ENCODE data around the gene LRRTM4. TPM values are rescaled to one million over a fixed set of nuclear protein-coding genes. Genes with fewer than 3 reads are reported as not detected.

The LRRTM4 gene
- total RNA-seq, 1 experiment from 2014 or later, result 0.23 TPM

DNA sequence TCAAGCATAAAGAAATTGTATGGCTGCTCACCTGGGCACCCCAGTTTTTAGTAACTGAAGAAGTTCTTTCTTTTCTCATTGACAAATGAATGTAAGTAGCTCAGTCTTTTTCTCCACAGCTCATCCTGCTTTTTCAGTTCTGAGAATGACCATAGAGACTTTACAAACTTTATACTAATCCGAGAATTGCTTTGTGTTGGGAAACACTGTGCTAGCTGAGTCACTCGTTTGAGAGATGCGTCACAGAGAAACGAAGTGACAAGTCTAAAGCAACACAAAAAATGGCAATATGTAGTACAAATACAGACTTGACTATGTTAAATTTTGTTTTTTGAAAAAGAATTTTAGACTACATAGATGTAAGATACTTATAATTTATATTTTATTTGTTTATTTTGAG lies 9.0 kb downstream of the LRRTM4 start:
- DNase-seq (ENCODE audit: low read depth, low spot score), result no peak
- Histone ChIP-seq H3K4me1 (ENCODE audit: control insufficient read depth, insufficient read depth, low read length) (no peaks in the 10 kb centered on the region), H3K27me3 (ENCODE audit: control insufficient read depth, insufficient read depth, low read length) (no peaks in the 10 kb centered on the region), H3K4me3 (ENCODE audit: low read depth in 2 of 2, low read length in 2 of 2) (no peak overlapping the region), H3K27ac (ENCODE audit: low read length) (no peak overlapping the region), H3K9me3 (ENCODE audit: control insufficient read depth, insufficient read depth, low read depth, low read length) (no peaks in the 10 kb centered on the region), H3K36me3 (ENCODE audit: control insufficient read depth, insufficient read depth, low read length) (no peaks in the 10 kb centered on the region)
- ChIA-PET POLR2A (no interaction called here), CTCF (no interaction called here)
- TF ChIP-seq POLR2AphosphoS5 (IDR thresholded peaks at IDR 0.05; ENCODE audit: low read depth, low read length) (no peak), SIN3A (IDR thresholded peaks at IDR 0.05; ENCODE audit: borderline replicate concordance, insufficient read depth, low read depth, low read length) (no peak), TCF7L2 (IDR thresholded peaks at IDR 0.05; ENCODE audit: low read depth, low read length) (no peak)
- TF ChIP-seq, protein P1, sequence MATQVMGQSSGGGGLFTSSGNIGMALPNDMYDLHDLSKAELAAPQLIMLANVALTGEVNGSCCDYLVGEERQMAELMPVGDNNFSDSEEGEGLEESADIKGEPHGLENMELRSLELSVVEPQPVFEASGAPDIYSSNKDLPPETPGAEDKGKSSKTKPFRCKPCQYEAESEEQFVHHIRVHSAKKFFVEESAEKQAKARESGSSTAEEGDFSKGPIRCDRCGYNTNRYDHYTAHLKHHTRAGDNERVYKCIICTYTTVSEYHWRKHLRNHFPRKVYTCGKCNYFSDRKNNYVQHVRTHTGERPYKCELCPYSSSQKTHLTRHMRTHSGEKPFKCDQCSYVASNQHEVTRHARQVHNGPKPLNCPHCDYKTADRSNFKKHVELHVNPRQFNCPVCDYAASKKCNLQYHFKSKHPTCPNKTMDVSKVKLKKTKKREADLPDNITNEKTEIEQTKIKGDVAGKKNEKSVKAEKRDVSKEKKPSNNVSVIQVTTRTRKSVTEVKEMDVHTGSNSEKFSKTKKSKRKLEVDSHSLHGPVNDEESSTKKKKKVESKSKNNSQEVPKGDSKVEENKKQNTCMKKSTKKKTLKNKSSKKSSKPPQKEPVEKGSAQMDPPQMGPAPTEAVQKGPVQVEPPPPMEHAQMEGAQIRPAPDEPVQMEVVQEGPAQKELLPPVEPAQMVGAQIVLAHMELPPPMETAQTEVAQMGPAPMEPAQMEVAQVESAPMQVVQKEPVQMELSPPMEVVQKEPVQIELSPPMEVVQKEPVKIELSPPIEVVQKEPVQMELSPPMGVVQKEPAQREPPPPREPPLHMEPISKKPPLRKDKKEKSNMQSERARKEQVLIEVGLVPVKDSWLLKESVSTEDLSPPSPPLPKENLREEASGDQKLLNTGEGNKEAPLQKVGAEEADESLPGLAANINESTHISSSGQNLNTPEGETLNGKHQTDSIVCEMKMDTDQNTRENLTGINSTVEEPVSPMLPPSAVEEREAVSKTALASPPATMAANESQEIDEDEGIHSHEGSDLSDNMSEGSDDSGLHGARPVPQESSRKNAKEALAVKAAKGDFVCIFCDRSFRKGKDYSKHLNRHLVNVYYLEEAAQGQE (IDR thresholded peaks at IDR 0.05; ENCODE audit: insufficient read depth in 1 of 2, low read depth in 2 of 2, low read length in 1 of 2), result no peak
- TF ChIP-seq, protein P2, sequence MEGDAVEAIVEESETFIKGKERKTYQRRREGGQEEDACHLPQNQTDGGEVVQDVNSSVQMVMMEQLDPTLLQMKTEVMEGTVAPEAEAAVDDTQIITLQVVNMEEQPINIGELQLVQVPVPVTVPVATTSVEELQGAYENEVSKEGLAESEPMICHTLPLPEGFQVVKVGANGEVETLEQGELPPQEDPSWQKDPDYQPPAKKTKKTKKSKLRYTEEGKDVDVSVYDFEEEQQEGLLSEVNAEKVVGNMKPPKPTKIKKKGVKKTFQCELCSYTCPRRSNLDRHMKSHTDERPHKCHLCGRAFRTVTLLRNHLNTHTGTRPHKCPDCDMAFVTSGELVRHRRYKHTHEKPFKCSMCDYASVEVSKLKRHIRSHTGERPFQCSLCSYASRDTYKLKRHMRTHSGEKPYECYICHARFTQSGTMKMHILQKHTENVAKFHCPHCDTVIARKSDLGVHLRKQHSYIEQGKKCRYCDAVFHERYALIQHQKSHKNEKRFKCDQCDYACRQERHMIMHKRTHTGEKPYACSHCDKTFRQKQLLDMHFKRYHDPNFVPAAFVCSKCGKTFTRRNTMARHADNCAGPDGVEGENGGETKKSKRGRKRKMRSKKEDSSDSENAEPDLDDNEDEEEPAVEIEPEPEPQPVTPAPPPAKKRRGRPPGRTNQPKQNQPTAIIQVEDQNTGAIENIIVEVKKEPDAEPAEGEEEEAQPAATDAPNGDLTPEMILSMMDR (IDR thresholded peaks at IDR 0.05), result no peak
- intact Hi-C loops (cut with micrococcal nuclease; ENCODE audit: unreplicated experiment), result no loop called here
- no peak for ATAC-seq
- BruUV-seq (replicated peaks), result no TSS peak
- in situ Hi-C loops (cut with HindIII; ENCODE audit: low pct_unique_long_range_greater_than_20kb, low sequenced_read_pairs), result no loop called here

DNA sequence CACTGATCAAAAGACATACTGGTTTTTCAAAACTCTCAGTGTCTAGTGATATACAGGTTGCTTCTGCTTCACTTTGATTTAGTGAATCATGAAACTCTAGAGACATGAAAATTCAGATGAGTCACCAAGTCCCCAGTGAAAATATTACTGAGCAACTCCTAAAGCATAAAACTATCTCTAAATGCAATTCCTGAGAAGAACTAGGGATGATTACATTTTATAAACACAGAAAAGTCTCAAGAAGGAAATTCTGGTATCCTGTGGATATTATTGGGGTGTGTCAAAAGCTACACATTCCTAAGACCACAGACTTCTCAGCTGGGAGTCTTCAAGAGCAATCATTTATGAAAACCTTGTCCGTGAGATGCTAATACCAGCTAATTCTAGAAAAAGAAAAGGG lies 9.7 kb downstream of the LRRTM4 start:
- no peak overlapping the region for H3K4me3 ChIP-seq (ENCODE audit: low read depth in 2 of 2, low read length in 2 of 2)
- BruUV-seq (replicated peaks), result no TSS peak
- no peak for ATAC-seq
- intact Hi-C loops (cut with micrococcal nuclease; ENCODE audit: unreplicated experiment) (no loop called here), in situ Hi-C loops (cut with HindIII; ENCODE audit: low pct_unique_long_range_greater_than_20kb, low sequenced_read_pairs) (no loop called here)
- no peaks in the 10 kb centered on the region for H3K36me3 ChIP-seq (ENCODE audit: control insufficient read depth, insufficient read depth, low read length)
- TF ChIP-seq, protein P1 (IDR thresholded peaks at IDR 0.05; ENCODE audit: insufficient read depth in 1 of 2, low read depth in 2 of 2, low read length in 1 of 2), result no peak
- TF ChIP-seq POLR2AphosphoS5 (IDR thresholded peaks at IDR 0.05; ENCODE audit: low read depth, low read length) (no peak), SIN3A (IDR thresholded peaks at IDR 0.05; ENCODE audit: borderline replicate concordance, insufficient read depth, low read depth, low read length) (no peak), TCF7L2 (IDR thresholded peaks at IDR 0.05; ENCODE audit: low read depth, low read length) (no peak)
- TF ChIP-seq, protein P2 (IDR thresholded peaks at IDR 0.05), result no peak
- no peak for DNase-seq (ENCODE audit: low read depth, low spot score)
- no peak overlapping the region for H3K27ac ChIP-seq (ENCODE audit: low read length)
- H3K27me3 ChIP-seq (ENCODE audit: control insufficient read depth, insufficient read depth, low read length), result no peaks in the 10 kb centered on the region
- H3K4me1 ChIP-seq (ENCODE audit: control insufficient read depth, insufficient read depth, low read length), result no peaks in the 10 kb centered on the region
- H3K9me3 ChIP-seq (ENCODE audit: control insufficient read depth, insufficient read depth, low read depth, low read length), result no peaks in the 10 kb centered on the region
- CTCF ChIA-PET, result no interaction called here
- POLR2A ChIA-PET, result no interaction called here
